NCI-H2081 (cell line): ENCODE data around the gene RDM1.
"Not testable (repeated sequence)": the region's sequence is repeated elsewhere in the genome, so short reads cannot be mapped to it uniquely, and the experiment has no call there.

Experiments
- DNase-seq, 2 experiments: peaks; one replicate each; lab custom pipeline; 2025; lab: John Stamatoyannopoulos, UW

RDM1 gene

DNA sequence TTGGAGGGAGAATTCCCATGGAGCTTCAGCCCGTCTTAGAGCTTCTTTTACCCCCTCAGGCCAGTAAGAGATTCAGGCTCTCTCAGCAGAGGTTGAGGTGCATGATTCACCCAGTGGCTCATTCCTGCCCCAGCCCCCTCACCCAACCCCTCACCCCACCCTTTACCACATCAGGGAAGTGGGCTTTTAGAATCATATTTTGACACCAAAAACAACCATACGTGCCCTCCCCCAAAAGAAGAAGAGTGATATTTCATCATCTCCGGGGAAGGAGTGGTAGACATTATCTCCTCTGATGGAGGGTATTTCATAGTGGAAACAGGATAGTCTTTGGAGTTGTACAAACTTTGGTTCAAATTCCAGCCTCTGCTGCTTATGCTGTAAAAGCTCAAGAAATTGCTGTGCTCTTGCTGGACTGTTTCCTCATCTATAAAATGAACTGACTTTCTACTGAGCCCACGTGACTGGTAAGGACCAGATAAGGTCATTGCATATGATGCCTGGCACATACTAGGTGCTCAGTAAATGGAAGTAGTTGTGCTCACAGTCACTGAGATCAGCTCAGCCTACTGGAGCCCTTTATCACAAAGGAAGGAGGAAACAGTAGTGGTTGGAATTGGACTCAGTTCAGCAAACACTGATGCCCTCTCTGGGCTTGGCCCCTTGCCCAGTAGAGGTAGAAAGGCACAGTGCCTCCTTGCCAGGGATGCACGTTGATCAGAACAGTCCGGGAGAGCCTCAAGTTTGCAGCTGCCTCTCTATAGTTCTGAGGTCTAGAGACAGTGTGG, 32.1 kb downstream of the RDM1 start:
- peak in 1 of 2 experiments; percentile 28 for DNase-seq

- not testable (repeated sequence) for DNase-seq
Measured at GRCh38 chr17:35897772-35898171, 32.8 kb downstream of the RDM1 start.

- no peak for DNase-seq
Measured at GRCh38 chr17:35895636-35896587, 34.7 kb downstream of the RDM1 start.

GRCh38 chr17:35894206-35894605, 36.4 kb downstream of the RDM1 start:
- no peak for DNase-seq

- no peak for DNase-seq
Measured at GRCh38 chr17:35893751-35894150, 36.8 kb downstream of the RDM1 start.

- DNase-seq = no peak
Measured at GRCh38 chr17:35892091-35893035, 38.2 kb downstream of the RDM1 start.

GRCh38 chr17:35891269-35891668, 39.3 kb downstream of the RDM1 start:
- DNase-seq = no peak

DNA sequence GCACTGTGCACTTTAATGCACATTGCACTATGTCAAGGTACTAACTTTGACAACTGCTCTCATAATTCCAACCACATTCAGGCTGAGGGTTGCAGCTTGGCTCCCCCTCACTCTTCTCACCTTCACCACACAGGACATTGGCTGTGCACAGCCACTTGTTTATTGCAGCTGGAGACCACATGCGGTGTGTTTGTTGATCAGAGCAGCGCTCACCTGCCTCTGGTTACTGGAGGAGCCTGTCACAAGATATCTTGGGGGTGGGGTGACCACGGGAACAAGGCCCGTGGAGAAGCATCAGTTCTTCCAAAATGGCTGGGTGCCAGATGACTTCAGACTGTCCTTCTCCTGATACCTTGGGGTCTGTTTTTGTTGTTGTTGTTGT, 39.8 kb downstream of the RDM1 start:
- no peak for DNase-seq

DNA sequence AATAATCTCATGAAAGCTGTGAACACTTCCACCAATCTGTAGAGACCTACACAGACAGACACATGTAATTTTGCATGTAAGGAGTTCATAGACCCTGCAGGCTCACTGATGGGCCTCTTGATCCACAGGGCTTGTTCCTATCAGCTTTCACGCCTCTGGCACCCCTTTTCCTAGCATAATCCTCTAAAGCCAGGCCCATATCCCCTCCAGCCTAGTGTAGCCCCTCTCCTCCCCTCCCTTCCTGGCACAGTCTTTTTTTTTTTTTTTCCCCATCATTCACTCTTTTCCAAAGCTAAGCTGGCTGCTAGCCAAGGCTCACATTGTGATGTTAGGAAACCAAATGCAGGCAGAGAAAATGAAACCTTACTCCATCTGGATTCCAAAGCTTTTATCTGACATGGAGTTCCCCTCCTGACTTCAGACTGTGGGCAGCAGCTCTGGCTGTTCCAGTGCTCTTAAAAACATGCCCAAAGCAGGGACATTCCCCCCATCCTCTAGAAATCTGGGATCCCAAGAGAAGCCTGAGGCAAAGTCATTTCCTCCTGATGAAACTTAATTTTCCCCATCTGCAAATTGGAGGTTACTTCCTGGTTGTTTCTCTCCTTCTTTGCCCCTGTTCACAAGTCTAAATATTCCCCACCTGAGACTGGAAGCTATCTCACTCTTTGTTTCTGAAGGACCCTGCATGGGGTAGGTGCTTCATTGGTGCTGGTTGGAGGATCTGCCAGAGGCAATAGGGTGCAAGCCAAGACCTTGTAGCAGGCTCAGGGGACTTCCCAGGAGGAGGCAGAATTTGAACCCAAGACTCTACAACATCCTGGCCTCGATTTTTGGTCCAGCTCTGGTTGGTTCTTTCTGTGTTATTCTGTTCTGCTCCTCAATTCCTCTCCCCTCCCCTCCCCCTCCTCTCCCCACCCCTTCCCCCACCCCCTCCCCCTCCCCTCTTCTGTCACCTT, 40.5 kb downstream of the RDM1 start:
- DNase-seq = no peak

DNA sequence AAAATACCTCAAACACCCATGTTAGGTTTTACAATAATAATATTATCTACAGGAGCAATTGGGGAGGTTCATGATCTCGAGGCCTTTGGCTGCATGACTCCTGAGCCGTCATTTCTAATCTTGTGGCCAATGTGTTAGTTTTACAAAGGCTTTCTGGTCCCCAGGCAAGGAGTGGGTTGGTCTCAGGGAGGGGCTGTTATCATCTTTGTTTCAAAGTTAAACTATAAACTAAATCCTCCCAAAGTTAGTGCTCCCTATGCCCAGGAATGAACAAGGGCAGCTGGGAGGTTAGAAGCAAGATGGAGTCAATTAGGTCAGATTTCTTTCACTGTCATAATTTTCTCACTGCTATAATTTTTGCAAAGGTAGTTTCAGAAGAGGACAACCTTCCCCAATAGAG, 41.3 kb downstream of the RDM1 start:
- no peak for DNase-seq

DNA sequence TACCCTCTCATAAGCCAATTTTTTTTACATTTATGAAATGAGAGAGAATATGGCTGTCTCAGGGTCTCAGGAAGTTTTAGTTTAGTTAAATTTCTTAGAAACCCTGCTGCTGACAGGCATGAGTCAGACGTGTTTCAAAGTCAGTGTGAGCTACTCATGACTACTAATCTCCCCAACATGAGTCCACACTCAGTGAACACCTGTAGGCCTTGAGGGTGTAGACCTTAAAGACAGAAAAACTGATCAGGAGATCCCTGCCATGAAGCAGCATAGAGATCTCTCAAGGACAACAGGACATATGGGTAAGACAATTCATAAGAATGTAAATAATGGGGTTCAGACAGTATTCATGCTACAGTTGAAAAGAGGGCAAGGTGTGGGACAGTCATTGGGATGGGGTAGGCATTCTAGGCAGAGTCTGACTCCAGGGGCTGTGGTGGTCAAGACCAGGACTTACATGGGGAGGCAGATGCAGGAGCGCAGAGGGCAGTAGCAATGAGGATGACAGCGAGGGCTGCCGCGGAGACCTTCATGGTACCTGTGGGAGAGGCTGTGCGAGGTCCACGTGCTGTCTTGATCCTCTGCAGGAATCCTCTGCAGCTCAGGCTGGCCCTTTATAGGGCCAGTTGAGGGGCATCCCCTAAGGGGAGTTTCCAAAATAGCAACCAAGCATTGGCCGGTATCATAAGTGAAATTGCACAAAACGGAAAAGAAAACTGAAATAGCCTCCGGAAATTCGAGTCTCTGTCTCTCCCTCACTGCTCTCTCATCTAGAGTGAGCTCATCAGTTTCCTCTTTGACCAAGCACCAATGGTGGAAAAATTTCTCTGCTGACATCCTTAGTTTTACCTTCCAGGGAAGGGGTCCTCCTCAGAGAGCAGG, 50.6 kb downstream of the RDM1 start, which contains the start of gene CCL5:
Gene CCL5, minus strand, starts transcription at position 588 of the 882 bp plus-strand sequence.
- DNase-seq = no peak

GRCh38 chr17:35878361-35878760, 52.2 kb downstream of the RDM1 start:
- DNase-seq = no peak

- no peak for DNase-seq
Measured at GRCh38 chr17:35877345-35878029, 53.1 kb downstream of the RDM1 start.

- DNase-seq = no peak
Measured at GRCh38 chr17:35876534-35876933, 54.0 kb downstream of the RDM1 start.

- DNase-seq = no peak
Measured at GRCh38 chr17:35875800-35876139, 54.8 kb downstream of the RDM1 start.

- no peak for DNase-seq
Measured at GRCh38 chr17:35875072-35875799, 55.3 kb downstream of the RDM1 start.

GRCh38 chr17:35872196-35872980, 58.2 kb downstream of the RDM1 start:
- no peak for DNase-seq
